Gastroesophageal sphincter (tissue), 3 donors: ENCODE measurements around the gene BRWD1.

Experiments used
- CTCF ChIP-seq, 4 experiments: fragments of 200-600 bp in 2 of 4; fragments of 450-650 bp in 2 of 4; sonication (generic) in 1 of 4; IDR thresholded peaks; one replicate each; pipeline ENCODE4 v1.5.1; 2017 to 2019; ENCODE audit warnings: antibody characterized with exemption in 4 of 4, mild to moderate bottlenecking in 2 of 4, moderate library complexity in 2 of 4
- POLR2A ChIP-seq, 2 donors: fragments of 450-650 bp; IDR thresholded peaks; one replicate each; pipeline ENCODE4 v1.6.1; 2017; ENCODE audit warnings: antibody characterized with exemption in 2 of 2, mild to moderate bottlenecking in 2 of 2, moderate library complexity in 1 of 2
- POLR2AphosphoS5 ChIP-seq: sonication (generic); formaldehyde crosslinking; IDR thresholded peaks from one replicate; pipeline ENCODE4 v1.6.1; 2017; ENCODE audit warnings: antibody characterized with exemption

- TF ChIP-seq CTCF (IDR thresholded peaks at IDR 0.05) (no peak), POLR2AphosphoS5 (no peak), POLR2A (IDR thresholded peaks at IDR 0.05) (no peak)
Observed at GRCh38 chr21:39344848-39345247, 31.4 kb upstream of the BRWD1 start.
